ENCODE data around the gene OTX2.

The OTX2 gene

GRCh38 chr14:56810147-56810719 lies at the start of gene OTX2:
OTX2 (minus strand) TSS chr14:56810479; CDS start chr14:56805456, 5,023 bp downstream.
- Histone ChIP-seq H3K36me3 (no peaks in the 10 kb centered on the region), H3K9ac (no peak within 1 kb of the TSS), H3K27ac (no peak within 1 kb of the TSS), H3K27me3 (peaks cover 77 to 100% (median 96%) of the 10 kb centered on the region in 11 experiments), H3K9me3 (replicated peaks in 1 of 11) (peaks cover 35 to 55% (median 44%) of the 10 kb centered on the region in 11 experiments), H3K4me2 (no peak within 1 kb of the TSS), H4K20me1 (peaks cover 0 to 24% (median 0%) of the 10 kb centered on the region in 11 experiments; a peak in 6 of 22 replicates), H3K4me1 (peaks cover 0 to 9% (median 0%) of the 10 kb centered on the region in 10 experiments; a peak in 4 of 20 replicates), H3K4me3 (no peak within 1 kb of the TSS)
- TF ChIP-seq Cebpa-rat (IDR thresholded peaks at IDR 0.05) = no peak

GRCh38 chr14:56858422-56858821 lies 48.1 kb upstream of the OTX2 start:
- no peak overlapping the region for H3K4me2 ChIP-seq
- H3K36me3 ChIP-seq = no peaks in the 10 kb centered on the region
- H3K9ac ChIP-seq = no peak overlapping the region
- no peaks in the 10 kb centered on the region for H3K27me3 ChIP-seq
- no peak overlapping the region for H3K27ac ChIP-seq
- no peaks in the 10 kb centered on the region for H3K9me3 ChIP-seq (replicated peaks in 1 of 11)
- H3K4me1 ChIP-seq = no peaks in the 10 kb centered on the region
- H4K20me1 ChIP-seq = no peaks in the 10 kb centered on the region
- no peak overlapping the region for H3K4me3 ChIP-seq
- TF ChIP-seq Cebpa-rat (IDR thresholded peaks at IDR 0.05) = no peak

- Histone ChIP-seq H3K36me3 (no peaks in the 10 kb centered on the region), H3K9ac (no peak overlapping the region), H3K27ac (no peak overlapping the region), H3K4me2 (no peak overlapping the region), H4K20me1 (no peaks in the 10 kb centered on the region), H3K27me3 (no peaks in the 10 kb centered on the region), H3K4me3 (no peak overlapping the region), H3K4me1 (no peaks in the 10 kb centered on the region), H3K9me3 (replicated peaks in 1 of 11) (no peaks in the 10 kb centered on the region)
- TF ChIP-seq Cebpa-rat (IDR thresholded peaks at IDR 0.05) = no peak
These were observed 46.9 kb upstream of the OTX2 start for GRCh38 chr14:56857216-56857615.

GRCh38 chr14:56855891-56856461 lies 45.7 kb upstream of the OTX2 start:
- Histone ChIP-seq H3K4me3 (no peak overlapping the region), H3K27ac (no peak overlapping the region), H4K20me1 (no peaks in the 10 kb centered on the region), H3K27me3 (no peaks in the 10 kb centered on the region), H3K4me2 (no peak overlapping the region), H3K9me3 (replicated peaks in 1 of 11) (no peaks in the 10 kb centered on the region), H3K36me3 (no peaks in the 10 kb centered on the region), H3K9ac (no peak overlapping the region), H3K4me1 (no peaks in the 10 kb centered on the region)
- TF ChIP-seq Cebpa-rat (IDR thresholded peaks at IDR 0.05) = no peak

GRCh38 chr14:56854325-56854724 lies 44.0 kb upstream of the OTX2 start:
- no peaks in the 10 kb centered on the region for H3K4me1 ChIP-seq
- H3K27ac ChIP-seq = no peak overlapping the region
- no peak overlapping the region for H3K9ac ChIP-seq
- no peak overlapping the region for H3K4me2 ChIP-seq
- no peaks in the 10 kb centered on the region for H3K27me3 ChIP-seq
- TF ChIP-seq Cebpa-rat (IDR thresholded peaks at IDR 0.05) = no peak
- no peaks in the 10 kb centered on the region for H3K36me3 ChIP-seq
- no peak overlapping the region for H3K4me3 ChIP-seq
- no peaks in the 10 kb centered on the region for H4K20me1 ChIP-seq
- H3K9me3 ChIP-seq (replicated peaks in 1 of 11) = no peaks in the 10 kb centered on the region

- no peak overlapping the region for H3K4me3 ChIP-seq
- no peaks in the 10 kb centered on the region for H4K20me1 ChIP-seq
- TF ChIP-seq Cebpa-rat (IDR thresholded peaks at IDR 0.05) = no peak
- no peak overlapping the region for H3K27ac ChIP-seq
- peaks cover 0 to 5% (median 0%) of the 10 kb centered on the region in 10 experiments; a peak in 1 of 20 replicates for H3K4me1 ChIP-seq
- no peaks in the 10 kb centered on the region for H3K27me3 ChIP-seq
- H3K36me3 ChIP-seq = no peaks in the 10 kb centered on the region
- H3K4me2 ChIP-seq = no peak overlapping the region
- H3K9ac ChIP-seq = no peak overlapping the region
- H3K9me3 ChIP-seq (replicated peaks in 1 of 11) = no peaks in the 10 kb centered on the region
These were observed 37.0 kb upstream of the OTX2 start for GRCh38 chr14:56846970-56847930.

- Histone ChIP-seq H4K20me1 (no peaks in the 10 kb centered on the region), H3K4me2 (no peak overlapping the region), H3K36me3 (no peaks in the 10 kb centered on the region), H3K9ac (no peak overlapping the region), H3K27me3 (no peaks in the 10 kb centered on the region), H3K27ac (no peak overlapping the region), H3K9me3 (replicated peaks in 1 of 11) (no peaks in the 10 kb centered on the region), H3K4me3 (no peak overlapping the region), H3K4me1 (peaks cover 0 to 5% (median 0%) of the 10 kb centered on the region in 10 experiments; a peak in 1 of 20 replicates)
- TF ChIP-seq Cebpa-rat (IDR thresholded peaks at IDR 0.05) = no peak
These were observed 34.2 kb upstream of the OTX2 start for GRCh38 chr14:56844406-56845002.

- no peak overlapping the region for H3K27ac ChIP-seq
- no peak overlapping the region for H3K9ac ChIP-seq
- no peaks in the 10 kb centered on the region for H3K4me1 ChIP-seq
- H3K27me3 ChIP-seq = no peaks in the 10 kb centered on the region
- H4K20me1 ChIP-seq = no peaks in the 10 kb centered on the region
- H3K4me3 ChIP-seq = no peak overlapping the region
- H3K9me3 ChIP-seq (replicated peaks in 1 of 11) = no peaks in the 10 kb centered on the region
- H3K36me3 ChIP-seq = no peaks in the 10 kb centered on the region
- no peak for TF ChIP-seq Cebpa-rat (IDR thresholded peaks at IDR 0.05)
- H3K4me2 ChIP-seq = no peak overlapping the region
These were observed 31.3 kb upstream of the OTX2 start for GRCh38 chr14:56841611-56842010.

- Histone ChIP-seq H3K4me3 (no peak overlapping the region), H3K4me1 (no peaks in the 10 kb centered on the region), H3K9me3 (replicated peaks in 1 of 11) (no peaks in the 10 kb centered on the region), H3K27me3 (no peaks in the 10 kb centered on the region), H3K9ac (no peak overlapping the region), H4K20me1 (no peaks in the 10 kb centered on the region), H3K27ac (no peak overlapping the region), H3K4me2 (no peak overlapping the region), H3K36me3 (no peaks in the 10 kb centered on the region)
- no peak for TF ChIP-seq Cebpa-rat (IDR thresholded peaks at IDR 0.05)
These were observed 29.9 kb upstream of the OTX2 start for GRCh38 chr14:56840221-56840620.

All from BLaER1 treated with 17β-estradiol and CSF1 and Interleukin-3, amounts not matched to agents 10 nM and 100 nM (cell line).